ENCODE measurements around the gene HNRNPU. TPM values are rescaled to one million over a fixed set of nuclear protein-coding genes. Genes with fewer than 3 reads are reported as not detected.
A peak's percentile ranks its signal among the peaks of the same experiment; 100 is the strongest.

Gene HNRNPU
- total and polyA plus RNA-seq, 2 of the 13 experiments (the other 11 are each of a cell fraction or from before 2014, with no cell fraction given), result 101 to 508 TPM

GRCh38 chr1:244849189-244849866 lies 15.0 kb downstream of the HNRNPU start:
- in situ Hi-C loops (cut with HindIII; ENCODE audit: extremely low pct_ligation_motif_present, low pct_unique_long_range_greater_than_20kb) (no loop called here), intact Hi-C loops (cut with micrococcal nuclease; ENCODE audit: unreplicated experiment) (no loop called here)
- TF ChIP-seq TERF1 (CRISPR knock-in tag; IDR thresholded peaks at IDR 0.05), result no peak
- no peak for TF ChIP-seq ZNF235 (CRISPR knock-in tag; IDR thresholded peaks at IDR 0.05; ENCODE audit: borderline replicate concordance)
- no peak for TF ChIP-seq MYC (CRISPR knock-in tag; IDR thresholded peaks at IDR 0.05; ENCODE audit: borderline replicate concordance)
- TF ChIP-seq ELF1 (CRISPR knock-in tag; IDR thresholded peaks at IDR 0.05), result no peak
- TF ChIP-seq POLR2AphosphoS5 (IDR thresholded peaks at IDR 0.05; ENCODE audit: low read depth, low read length), result peak; percentile 55; the same call in 1 of the 2 replicates
- TF ChIP-seq POGK (CRISPR knock-in tag; conservative IDR thresholded peaks at IDR 0.05), result no peak
- TF ChIP-seq POLR2A (IDR thresholded peaks at IDR 0.05; ENCODE audit: insufficient read depth in 1 of 2, low read depth in 2 of 2, low read length in 2 of 2), result peak in 1 of 2 experiments; percentile 30; a peak in 3 of 4 replicates
- 0 out of 4 replicates have a peak, but pooled peaks of 1 of the 2 experiments have one; percentile 20 for TF ChIP-seq ATF4 (CRISPR knock-in tag; IDR thresholded peaks at IDR 0.05)
- TF ChIP-seq SRSF4 (IDR thresholded peaks at IDR 0.05; ENCODE audit: low read depth, low read length, poor library complexity, severe bottlenecking), result peak; percentile 11
- no peak for TF ChIP-seq ETV5 (CRISPR knock-in tag; IDR thresholded peaks at IDR 0.05; ENCODE audit: borderline replicate concordance)
- TF ChIP-seq ZNF768 (CRISPR knock-in tag; IDR thresholded peaks at IDR 0.05), result no peak
- TF ChIP-seq POLR2AphosphoS2 (IDR thresholded peaks at IDR 0.05; ENCODE audit: low read depth, low read length), result peak; percentile 75
- FAIRE-seq (no peak), ATAC-seq (peak; percentile 19), DNase-seq (ENCODE audit: low spot score) (no peak)
- Histone ChIP-seq H3K27me3 (ENCODE audit: control insufficient read depth in 1 of 2, insufficient read depth in 2 of 2, low read length in 2 of 2) (no peaks in the 10 kb centered on the region), H3K27ac (ENCODE audit: extremely low read length, insufficient read depth, low read length) (peak overlapping the region; percentile 6), H3K4me2 (ENCODE audit: low read depth, low read length) (no peak overlapping the region), H3K4me1 (ENCODE audit: insufficient read depth, low read length) (peaks cover 10% of the 10 kb centered on the region; the same call in 1 of the 2 replicates), H3K9me3 (ENCODE audit: low read length) (no peaks in the 10 kb centered on the region), H3K9ac (ENCODE audit: insufficient read depth, low read depth, low read length) (no peak overlapping the region), H2AFZ (ENCODE audit: low read length) (no peak overlapping the region), H3K79me2 (ENCODE audit: insufficient read depth, low read length) (peaks cover 5% of the 10 kb centered on the region), H3K36me3 (replicated peaks in 1 of 2; ENCODE audit: control insufficient read depth in 1 of 2, insufficient read depth in 2 of 2, low read length in 2 of 2) (peaks cover 3 to 46% of the 10 kb centered on the region in 2 experiments), H4K20me1 (ENCODE audit: insufficient read depth, low read length) (peaks cover 6% of the 10 kb centered on the region), H3K4me3 (replicated peaks in 1 of 3; ENCODE audit: insufficient read depth in 1 of 3, low read depth in 2 of 3, low read length in 3 of 3) (no peak overlapping the region)
- ChIA-PET POLR2A (interaction anchor here (0.7 to 3.9 kb wide), 3 partner anchors 13 to 120 kb away, joined by 3 to 27 read pairs (median 14); partner anchors contain the start of gene COX20), CTCF (ENCODE audit: low intra/inter-chr PET ratio, low total read pairs) (no interaction called here)
- 97% methylated on average over 1 of the region's 1 CpG for WGBS (ENCODE audit: low lambda C conversion rate)
- BruUV-seq (replicated peaks), result no TSS peak

Measured in HepG2 (cell line).